ENCODE data around the gene CELF2.

DNA sequence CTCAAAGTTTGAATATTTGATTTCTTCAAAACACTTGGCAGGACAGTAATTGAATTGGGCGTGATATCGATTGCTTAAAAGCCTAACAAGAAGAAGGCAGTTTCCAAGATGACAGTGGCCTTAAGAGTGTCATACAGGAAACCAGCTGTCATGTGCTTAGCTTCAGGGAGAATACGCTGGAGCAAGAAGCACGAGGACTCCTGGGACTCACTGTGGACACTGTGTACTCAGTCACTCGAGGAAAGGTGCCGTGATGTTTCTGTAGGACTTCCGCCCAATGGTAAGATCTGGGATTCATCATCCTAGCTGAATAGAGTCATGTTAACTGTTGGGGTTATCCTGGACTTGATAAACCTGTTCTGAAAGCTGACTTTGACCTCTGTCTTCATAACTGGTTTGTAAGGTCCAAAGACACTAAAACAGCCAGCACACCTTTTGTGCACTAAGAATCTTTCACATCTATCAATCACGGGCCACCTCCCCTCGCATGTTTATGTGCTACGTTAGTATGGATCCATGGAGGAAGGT is 113.5 kb downstream of the CELF2 start:
- TF ChIP-seq, protein P1, sequence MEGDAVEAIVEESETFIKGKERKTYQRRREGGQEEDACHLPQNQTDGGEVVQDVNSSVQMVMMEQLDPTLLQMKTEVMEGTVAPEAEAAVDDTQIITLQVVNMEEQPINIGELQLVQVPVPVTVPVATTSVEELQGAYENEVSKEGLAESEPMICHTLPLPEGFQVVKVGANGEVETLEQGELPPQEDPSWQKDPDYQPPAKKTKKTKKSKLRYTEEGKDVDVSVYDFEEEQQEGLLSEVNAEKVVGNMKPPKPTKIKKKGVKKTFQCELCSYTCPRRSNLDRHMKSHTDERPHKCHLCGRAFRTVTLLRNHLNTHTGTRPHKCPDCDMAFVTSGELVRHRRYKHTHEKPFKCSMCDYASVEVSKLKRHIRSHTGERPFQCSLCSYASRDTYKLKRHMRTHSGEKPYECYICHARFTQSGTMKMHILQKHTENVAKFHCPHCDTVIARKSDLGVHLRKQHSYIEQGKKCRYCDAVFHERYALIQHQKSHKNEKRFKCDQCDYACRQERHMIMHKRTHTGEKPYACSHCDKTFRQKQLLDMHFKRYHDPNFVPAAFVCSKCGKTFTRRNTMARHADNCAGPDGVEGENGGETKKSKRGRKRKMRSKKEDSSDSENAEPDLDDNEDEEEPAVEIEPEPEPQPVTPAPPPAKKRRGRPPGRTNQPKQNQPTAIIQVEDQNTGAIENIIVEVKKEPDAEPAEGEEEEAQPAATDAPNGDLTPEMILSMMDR (IDR thresholded peaks at IDR 0.05; ENCODE audit: low read depth, low read length): no peak
- no peak for TF ChIP-seq POLR2A (IDR thresholded peaks at IDR 0.05; ENCODE audit: extremely low read depth, insufficient read length)
- TF ChIP-seq MYC (IDR thresholded peaks at IDR 0.05; ENCODE audit: low read depth, low read length): no peak
- TF ChIP-seq MAX (IDR thresholded peaks at IDR 0.05; ENCODE audit: low read depth, low read length): no peak

All from NB4 (cell line).